Erythroblast (primary cell): ENCODE results near the gene MOV10L1.

ENCODE experiments used
- GATA1 ChIP-seq: IDR thresholded peaks from 2 replicates; pipeline ENCODE4 v1.6.1; 2011; ENCODE audit warnings: low read depth, mild to moderate bottlenecking, control low read depth, low read length, moderate library complexity
- POLR2A ChIP-seq: IDR thresholded peaks from 2 replicates; pipeline ENCODE4 v1.6.1; 2011; ENCODE audit warnings: mild to moderate bottlenecking, low read length

GRCh38 chr22:50117168-50117762 lies 27.5 kb downstream of the MOV10L1 start:
- TF ChIP-seq POLR2A (no peak), GATA1 (no peak)
